Adipose tissue (tissue), 3 donors: ENCODE measurements around the gene PIEZO2. TPM values are rescaled to one million over a fixed set of nuclear protein-coding genes. Genes with fewer than 3 reads are reported as not detected.

Experiments used
- H3K27ac ChIP-seq: one replicate; pipeline ENCODE4 v1.5.1; 2013; ENCODE audit warnings: low read depth, low read length
- WGBS, 3 donors: extraction: QIAGEN DNeasy Blood & Tissue Kit; methylation state at CpG; one replicate each; pipeline ENCODE4 v1.1.7; 2013; 5-methylcytosine and 5-hydroxymethylcytosine counted together
- polyA plus RNA-seq, 3 donors: library from polyadenylated mRNA; stranded (reverse); fragments of 200-250 nt; gene quantifications; one replicate each; pipeline ENCODE4 v1.2.3, GENCODE V29; 2013
- donor health status: healthy with polysubstance abuse.
- donor health status: Bipolar disorder and iron deficiency.
- donor health status: healthy.

Gene PIEZO2
- polyA plus RNA-seq, 3 donors = 0.72 to 1.3 (median 0.91) TPM

DNA sequence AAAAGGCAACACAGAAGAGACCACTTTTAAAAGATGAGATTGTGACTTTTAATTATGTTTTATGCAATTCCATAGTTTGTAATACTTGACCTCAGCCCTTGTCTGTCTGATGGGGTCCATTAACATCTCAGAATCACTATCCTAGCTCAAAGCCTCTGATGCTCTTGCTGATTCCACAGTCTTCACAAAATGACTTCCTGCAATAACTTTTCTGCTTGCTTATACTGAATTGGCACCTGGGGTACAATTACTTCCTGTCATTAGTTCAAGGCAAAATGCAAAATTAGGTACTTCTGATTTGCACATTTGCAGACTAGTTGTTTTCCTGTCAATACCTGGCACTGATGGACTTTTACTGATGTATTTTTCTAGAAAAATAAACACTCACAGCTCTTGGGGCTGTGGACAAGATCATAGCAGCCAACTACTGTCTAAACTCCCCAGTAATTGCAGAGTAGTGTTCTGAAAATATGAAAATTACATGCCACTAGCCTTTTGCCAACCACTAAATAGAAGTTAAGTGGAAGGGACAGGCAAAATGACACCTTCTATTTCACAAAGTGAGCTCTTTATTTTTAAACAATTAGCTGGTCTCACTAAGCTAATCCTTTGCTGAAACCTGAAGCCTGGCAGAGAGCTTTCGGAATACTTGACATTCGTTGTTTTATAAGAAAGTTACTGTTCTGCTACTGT, 129.1 kb downstream of the PIEZO2 start:
- 71 to 81% (median 76%) methylated on average over 2 of the region's 2 CpGs for WGBS, 3 donors
- no peak overlapping the region for H3K27ac ChIP-seq

DNA sequence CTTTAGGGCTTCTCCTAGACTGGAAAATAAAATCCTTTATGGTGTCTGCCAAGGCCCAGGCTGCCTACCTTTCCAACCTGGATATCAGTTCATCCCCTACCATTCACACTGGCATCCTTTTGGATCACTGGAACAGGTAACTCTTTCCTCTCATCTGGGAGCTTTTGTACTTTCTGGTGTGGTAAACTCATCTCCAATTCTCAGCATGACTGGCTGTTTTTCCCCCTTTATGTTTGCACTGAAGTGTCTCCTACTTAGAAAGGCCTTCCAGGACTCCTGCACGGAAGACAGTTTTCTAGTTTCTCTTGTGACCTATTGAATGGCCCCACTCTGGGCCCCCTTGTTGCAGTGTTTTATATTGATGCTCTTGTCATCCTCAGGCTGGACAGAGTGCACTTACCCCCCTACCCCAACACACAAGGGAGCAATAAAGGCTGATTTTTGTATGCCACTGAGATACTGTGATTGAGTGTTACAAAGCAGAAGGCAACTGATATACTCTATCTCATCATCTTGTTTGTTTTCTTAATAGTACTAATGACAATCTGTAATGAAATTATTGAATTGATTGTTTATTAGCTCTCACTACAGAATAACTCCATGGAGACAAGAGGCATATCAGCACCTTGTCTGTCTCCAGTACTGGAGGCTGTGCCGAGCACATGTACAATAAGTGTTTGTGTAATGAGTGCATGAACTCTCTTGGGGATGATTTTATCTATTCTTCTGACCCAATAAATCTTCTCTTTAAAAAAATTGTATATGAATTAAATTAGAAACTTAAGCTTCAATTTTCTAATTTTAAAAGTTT, 129.9 kb downstream of the PIEZO2 start:
- 76 to 91% (median 86%) methylated on average over 2 of the region's 2 CpGs for WGBS, 3 donors
- no peak overlapping the region for H3K27ac ChIP-seq

DNA sequence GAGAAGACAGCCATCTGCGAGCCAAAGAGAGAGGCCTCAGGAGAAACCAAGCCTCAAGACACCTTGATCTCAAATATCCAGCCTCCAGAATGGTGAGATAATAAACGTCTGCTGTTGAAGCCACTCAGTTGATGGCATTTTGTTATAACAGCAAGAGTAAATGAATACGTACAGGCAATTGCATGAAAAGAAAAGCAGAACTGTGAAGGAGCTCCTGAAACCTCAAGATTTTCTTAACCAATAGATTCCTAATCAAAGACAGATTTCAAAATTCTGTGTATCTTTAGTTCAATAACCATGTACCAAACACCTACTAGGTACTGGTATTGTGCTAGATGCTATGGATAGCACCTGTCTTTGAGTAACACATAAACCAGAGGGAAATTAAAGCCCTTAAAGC, 139.5 kb downstream of the PIEZO2 start:
- WGBS, 3 donors = 84 to 90% (median 85%) methylated on average over 3 of the region's 3 CpGs
- no peak overlapping the region for H3K27ac ChIP-seq

DNA sequence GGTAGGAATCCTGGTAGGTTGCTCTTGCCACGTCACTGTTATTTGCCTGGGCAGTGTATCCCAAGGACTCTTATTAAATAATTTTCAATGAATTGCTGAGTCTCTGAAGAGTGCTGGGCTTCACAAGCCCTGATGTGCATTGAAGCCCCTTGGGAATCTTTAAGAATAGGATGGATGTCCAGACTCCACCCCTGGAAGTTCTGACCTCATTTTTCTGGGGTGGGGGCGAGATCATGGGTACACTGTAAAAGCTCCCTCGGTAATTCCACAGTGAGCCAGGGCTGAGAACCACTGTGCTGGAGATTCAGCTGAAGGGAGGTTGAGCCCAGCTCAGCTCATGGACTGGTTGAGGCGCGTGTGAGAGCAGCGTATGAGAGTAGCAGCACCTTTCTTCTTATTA, 140.2 kb downstream of the PIEZO2 start:
- H3K27ac ChIP-seq = no peak overlapping the region
- WGBS, 3 donors = 77 to 91% (median 84%) methylated on average over 6 of the region's 6 CpGs

DNA sequence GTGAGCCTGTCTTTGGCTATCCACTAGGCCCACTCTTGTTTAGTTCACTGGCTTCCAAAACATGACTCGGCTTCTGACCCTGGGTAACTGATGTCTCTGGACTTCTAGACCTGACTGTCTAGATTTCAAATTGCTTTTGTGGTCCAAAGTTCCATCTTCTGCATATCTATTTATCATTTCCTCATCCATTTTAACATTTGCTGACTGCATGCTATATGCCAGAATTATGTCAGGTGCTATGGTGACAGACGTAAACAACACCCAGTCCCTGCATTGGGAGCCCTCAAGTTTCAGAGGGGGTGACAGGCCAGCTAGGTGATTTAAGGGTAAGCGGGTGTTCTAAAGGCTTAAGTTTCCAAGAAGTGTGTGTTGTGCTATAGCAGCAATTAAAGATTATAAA, 140.9 kb downstream of the PIEZO2 start:
- 73 to 97% (median 77%) methylated on average over 3 of the region's 3 CpGs for WGBS, 3 donors
- no peak overlapping the region for H3K27ac ChIP-seq

DNA sequence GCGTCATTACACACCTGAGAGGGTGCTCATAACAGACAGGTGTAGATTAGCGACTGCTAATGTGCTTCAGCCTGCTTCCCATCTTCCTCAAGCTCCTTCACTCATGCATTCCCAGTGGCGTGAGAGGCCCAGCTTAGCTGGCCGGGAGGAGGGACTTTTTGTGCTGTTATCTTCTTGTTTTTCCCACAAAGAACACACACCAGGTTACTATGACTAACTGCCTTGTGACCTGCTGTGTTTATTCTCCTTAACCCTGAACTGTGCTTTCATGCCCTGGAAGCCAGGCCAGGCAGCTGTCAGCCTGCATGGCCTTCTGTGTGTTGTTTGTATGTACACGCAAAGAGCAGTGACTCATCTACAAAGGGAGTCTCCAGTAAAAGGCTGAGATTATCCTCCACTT, 143.8 kb downstream of the PIEZO2 start:
- no peak overlapping the region for H3K27ac ChIP-seq
- WGBS, 3 donors = 29 to 82% (median 81%) methylated on average over 5 of the region's 5 CpGs

DNA sequence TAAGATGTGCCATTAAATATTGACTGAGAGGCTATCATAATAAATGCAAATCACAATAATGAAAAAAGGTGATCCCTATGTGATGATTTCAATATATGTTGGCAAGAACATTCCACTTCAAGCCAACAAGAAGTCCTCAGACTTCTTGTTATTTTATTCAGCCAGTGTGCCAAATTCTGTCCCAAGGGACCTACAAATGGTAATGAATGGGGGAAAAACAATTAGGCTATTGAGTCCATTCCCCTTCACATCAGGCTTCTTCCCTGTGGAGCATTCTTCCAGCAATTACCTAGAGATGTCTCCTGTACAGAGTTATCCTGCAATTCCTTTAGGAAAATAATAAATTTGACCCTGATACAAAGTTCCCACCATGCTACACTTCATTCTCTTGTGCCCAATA, 144.4 kb downstream of the PIEZO2 start:
- no peak overlapping the region for H3K27ac ChIP-seq

DNA sequence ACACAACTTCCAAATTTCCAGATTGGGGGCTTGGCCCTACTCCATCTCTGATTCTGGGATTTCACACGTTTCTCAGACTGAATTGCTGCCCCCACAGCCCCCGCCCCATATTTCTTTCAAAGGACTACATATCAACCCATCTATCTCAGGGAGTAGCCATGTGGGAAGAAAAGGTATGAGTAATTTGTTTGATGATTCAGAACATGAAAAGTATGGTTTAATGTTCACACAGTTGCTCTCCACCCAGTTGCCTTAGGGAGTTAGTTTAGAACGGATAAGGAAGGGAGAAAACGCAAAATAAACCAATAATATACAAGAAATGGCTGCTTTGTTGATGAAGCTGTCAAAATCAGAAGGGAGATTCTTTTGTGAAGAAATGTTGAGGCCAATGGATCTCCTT, 145.1 kb downstream of the PIEZO2 start:
- H3K27ac ChIP-seq = no peak overlapping the region
- 70 to 80% (median 73%) methylated on average over 4 of the region's 4 CpGs for WGBS, 3 donors

DNA sequence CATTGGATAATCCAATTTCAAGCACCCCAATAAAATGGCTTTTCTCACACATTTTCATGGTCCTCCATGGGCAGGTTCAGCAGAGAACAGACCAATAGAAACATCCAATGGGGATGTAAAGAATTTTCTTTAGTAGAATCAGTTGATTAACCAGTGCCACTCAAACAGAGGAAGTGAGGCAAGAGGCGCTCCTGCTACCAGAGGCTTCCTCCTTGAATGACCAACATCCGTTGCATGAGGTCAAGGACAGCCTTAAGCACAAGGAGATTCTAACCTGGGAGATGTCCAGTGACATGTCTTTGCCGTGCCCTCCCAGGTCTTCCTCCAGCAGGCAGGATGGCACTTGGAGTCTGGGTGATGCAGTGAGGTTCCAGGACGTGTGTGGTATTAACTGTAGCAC, 146.6 kb downstream of the PIEZO2 start:
- no peak overlapping the region for H3K27ac ChIP-seq
- WGBS, 3 donors = 63 to 72% (median 69%) methylated on average over 4 of the region's 4 CpGs

DNA sequence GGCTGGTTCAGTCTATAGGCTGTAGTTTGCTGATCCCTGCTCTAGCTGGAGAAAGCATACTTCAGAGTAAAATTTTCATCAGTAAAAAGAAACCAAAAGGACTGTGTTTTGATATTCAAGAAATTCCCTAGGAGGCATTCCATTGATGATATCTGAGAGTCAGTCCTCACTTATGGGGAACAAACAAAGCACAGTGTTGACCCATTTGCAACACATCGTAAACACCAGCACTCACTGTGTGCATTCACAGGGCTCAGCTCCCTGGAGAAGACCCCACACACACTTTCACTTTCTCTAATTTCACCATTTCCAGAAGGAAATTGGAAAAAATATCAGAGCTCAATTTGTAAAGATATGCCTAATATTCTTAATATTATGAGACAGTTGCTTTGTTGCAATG, 147.1 kb downstream of the PIEZO2 start:
- WGBS, 3 donors = 80 to 81% (median 80%) methylated on average over 1 of the region's 1 CpG
- no peak overlapping the region for H3K27ac ChIP-seq

DNA sequence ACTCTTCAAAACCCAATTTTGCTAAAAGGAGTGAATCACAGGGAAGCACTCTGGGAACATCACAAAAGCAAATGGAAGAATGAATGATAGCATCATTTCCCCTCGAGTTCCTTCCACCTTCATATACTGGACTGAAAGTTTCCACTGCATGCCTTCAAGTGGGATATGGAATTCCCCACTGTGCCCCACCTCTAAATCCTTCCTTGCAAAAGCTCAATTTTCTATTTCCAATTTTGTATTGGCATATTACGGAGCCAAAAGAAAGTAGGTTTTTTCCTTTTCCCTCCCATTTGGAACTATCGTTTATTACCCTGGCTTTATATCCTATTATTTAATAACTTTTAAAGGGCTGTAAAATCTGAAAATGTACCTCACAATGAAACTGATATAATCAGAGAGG, 149.3 kb downstream of the PIEZO2 start:
- WGBS, 3 donors = 78 to 80% (median 80%) methylated on average over 3 of the region's 3 CpGs
- H3K27ac ChIP-seq = no peak overlapping the region

DNA sequence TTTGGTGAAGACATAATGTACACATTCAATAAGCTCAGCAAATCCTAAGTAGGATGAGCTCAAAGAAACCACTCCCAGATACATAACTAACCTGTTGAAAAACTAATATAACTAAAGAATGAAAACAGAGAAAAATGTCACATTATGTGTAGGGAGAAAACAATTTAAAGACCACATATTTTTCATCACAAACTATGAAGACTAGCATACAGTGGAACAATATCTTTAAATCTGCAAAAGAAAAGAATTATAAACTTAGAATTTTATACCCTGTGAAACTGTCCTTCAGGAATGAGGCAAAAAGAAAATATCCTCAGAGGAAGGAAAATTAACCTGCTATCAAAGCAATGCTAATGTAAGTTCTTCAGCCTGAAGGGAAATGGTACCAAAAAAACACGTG, 151.5 kb downstream of the PIEZO2 start:
- H3K27ac ChIP-seq = no peak overlapping the region
- 44 to 86% (median 76%) methylated on average over 1 of the region's 1 CpG for WGBS, 3 donors

DNA sequence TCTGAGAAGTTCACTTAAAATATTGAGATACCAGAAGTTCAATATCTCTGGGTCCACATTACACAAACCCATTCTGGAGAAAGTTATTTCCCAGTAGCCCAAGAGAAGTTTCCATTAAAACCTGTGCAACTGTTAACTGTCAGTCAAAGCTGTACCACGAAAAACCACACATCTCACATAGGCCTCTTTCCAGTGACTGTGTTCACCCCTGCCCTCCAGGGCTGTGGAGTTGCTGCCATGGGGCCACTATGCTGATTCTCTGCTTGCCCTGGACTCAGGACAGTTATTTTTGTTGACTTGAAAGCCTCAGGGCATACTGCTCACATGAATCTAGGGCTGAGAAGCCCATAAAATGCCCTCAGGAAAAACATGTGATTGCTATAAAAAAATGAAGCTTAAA, 153.8 kb downstream of the PIEZO2 start:
- WGBS, 3 donors = 53 to 68% (median 67%) methylated on average over 1 of the region's 1 CpG
- no peak overlapping the region for H3K27ac ChIP-seq

DNA sequence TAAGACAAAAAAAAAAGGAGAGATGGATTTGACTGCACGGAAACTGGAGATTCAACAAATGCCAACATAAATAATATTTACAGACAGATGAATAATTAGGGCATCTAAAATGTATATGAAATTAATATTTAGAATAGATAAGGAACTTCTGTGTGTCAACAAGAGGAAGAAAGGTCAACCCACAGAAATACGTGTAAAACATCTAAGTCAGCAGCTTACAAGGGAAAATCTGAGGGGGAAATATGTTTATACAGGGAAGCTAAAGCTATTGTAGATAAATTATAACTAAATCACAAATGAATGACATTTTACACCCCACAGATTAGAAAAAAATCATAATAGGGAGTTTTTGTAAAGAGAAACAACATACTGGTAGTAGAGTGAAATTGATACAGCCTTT, 159.9 kb downstream of the PIEZO2 start:
- no peak overlapping the region for H3K27ac ChIP-seq
- WGBS, 3 donors = 43 to 72% (median 69%) methylated on average over 2 of the region's 2 CpGs

DNA sequence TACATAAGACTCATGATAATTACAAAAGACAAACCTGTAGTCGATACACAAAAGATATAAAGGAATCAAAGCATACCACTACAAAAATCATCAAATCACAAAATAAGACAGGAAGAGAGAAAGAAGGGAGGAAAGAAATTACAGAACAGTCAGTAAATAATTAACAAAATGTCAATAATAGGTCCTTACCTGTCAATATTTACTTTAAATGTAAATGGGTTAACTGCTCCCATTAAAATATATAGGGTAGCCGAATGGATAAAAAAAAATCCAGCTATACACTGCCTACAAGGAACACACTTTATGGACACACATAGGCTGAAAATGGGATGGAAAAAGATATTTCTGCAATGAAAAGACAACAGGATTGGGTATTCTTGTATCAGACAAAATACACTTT, 163.7 kb downstream of the PIEZO2 start:
- 53 to 82% (median 79%) methylated on average over 2 of the region's 2 CpGs for WGBS, 3 donors
- no peak overlapping the region for H3K27ac ChIP-seq

DNA sequence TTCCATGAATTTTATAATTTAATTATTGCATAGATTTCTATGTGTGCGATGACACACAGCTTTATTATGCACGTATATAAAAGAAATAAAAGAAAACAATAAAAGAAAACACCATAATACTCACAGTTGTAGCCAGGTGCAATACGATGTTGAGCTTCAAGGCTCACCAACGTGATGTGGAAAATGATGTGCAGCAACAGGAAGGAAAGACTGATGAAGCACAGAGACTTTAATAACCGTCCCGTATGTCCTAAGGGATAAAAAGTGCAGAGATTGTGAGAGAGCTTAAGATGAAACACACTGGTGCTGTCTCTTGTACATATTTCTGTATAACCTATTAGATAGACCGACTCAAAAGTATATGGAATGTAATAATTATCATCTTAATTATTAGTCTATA, 170.0 kb downstream of the PIEZO2 start:
- no peak overlapping the region for H3K27ac ChIP-seq
- 70 to 75% (median 74%) methylated on average over 7 of the region's 7 CpGs for WGBS, 3 donors

DNA sequence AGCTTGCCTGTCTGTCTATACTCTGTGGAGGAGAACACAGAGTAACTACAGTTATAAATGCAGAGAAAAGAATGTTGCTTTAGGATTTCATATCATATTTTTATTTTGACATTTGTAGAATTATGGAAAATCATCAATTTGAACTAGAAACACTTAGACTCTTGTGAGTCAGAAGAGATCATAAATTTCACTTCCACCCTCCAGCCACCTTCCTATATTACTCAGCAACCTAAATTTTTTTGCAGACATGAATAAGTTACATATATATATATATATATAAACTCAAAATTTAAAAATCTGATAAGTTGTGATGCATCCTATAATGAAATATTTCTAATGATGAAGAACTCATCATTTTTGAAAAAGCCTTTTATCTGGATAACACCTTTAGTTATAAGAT, 172.3 kb downstream of the PIEZO2 start:
- H3K27ac ChIP-seq = no peak overlapping the region

DNA sequence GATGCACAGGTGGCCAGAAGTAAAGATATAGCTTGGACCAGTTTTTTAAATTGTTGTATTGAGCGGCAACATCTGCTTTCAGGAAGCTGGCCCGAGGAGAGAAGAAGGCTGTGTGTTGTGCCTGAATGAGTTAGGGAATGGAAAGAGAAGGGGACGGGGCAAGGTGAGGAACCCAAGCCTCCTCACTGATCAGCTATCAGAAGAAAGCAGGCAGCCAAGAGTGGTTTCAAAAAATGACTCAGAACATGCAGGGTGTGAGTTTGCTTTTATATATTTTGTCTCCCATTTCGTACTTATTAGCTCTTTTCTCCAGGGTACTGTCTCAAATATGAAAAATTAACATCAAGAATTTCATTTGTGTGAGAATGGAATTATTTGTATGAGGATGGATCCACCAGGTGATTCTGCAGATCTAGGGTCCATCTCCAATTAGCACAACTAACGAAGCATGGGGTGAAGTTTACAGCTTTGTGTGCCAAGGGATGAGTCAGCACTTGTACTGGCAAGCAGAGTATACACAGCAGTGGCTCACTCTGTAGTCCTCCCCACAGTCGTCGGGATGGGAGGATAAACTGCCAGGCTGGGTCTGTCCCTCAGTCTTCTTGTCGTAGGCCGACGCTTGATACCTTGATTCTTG, 175.7 kb downstream of the PIEZO2 start:
- 64 to 74% (median 71%) methylated on average over 10 of the region's 10 CpGs for whole genome bisulfite sequencing, 3 donors

DNA sequence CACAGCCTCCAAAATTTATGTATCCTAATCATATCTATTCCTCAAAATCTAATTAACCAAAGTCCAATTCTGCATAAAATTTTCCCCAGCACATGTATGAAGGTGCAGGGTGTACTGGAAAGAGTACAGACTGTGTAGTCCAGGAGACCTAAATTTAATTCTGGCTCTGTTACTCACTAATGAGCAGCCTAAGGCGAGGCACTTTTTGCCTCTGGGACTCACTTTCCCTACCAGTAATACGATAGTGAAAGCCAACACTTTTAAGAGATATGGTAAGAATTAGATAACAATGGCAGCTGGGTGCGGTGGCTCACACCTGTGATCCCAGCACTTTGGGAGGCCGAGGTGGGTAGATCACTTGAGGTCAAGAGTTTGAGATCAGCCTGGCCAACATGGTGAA, 177.7 kb downstream of the PIEZO2 start:
- WGBS, 3 donors = 87 to 95% (median 93%) methylated on average over 4 of the region's 4 CpGs

More for the DNA sequence above, 175.7 kb downstream of the PIEZO2 start:
- no peak overlapping the region for H3K27ac ChIP-seq

DNA sequence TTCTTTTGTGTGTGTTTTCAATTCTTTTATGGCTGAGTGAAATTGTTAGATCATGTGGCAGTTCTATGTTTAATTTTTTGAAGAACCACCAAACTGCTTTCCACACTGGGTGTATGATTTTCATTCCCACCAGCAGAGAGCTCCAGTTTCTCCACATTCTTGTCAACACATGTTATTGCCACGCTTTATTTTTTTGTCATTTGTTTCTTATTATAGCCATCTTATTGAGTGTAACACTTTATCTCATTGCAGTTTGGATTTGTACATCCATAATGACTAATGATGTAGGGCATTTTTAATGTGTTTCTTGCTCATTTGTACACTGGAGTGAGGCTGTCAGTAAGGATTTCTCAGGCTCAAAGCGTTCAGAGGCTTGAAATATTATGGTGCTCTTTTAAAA, 184.2 kb downstream of the PIEZO2 start:
- WGBS, 3 donors = 57 to 78% (median 77%) methylated on average over 2 of the region's 2 CpGs

More for the DNA sequence above, 177.7 kb downstream of the PIEZO2 start:
- H3K27ac ChIP-seq = no peak overlapping the region

More for the DNA sequence above, 184.2 kb downstream of the PIEZO2 start:
- no peak overlapping the region for H3K27ac ChIP-seq
